SK-MEL-5 (cell line): Measurements from ENCODE around the gene FAM50A. TPM values are rescaled to one million over a fixed set of nuclear protein-coding genes. Genes with fewer than 3 reads are reported as not detected.

Experiments used
- DNase-seq: peaks from one replicate; pipeline ENCODE4 v3.0.0-alpha.2; 2016; ENCODE audit warnings: low read depth, low spot score
- in situ Hi-C: cut with HindIII; loops from 2 replicates; pipeline ENCODE4 v1.10.0; 2016; ENCODE audit warnings: low sequenced_read_pairs, high pct_unique_total_duplicates, low pct_unique_long_range_greater_than_20kb
- total RNA-seq: library from RNA; depleted of rRNA; stranded (reverse); fragments of >200 nt; shearing (Covaris generic); gene quantifications from 2 replicates; pipeline ENCODE4 v1.2.3, GENCODE V29; 2014

FAM50A gene
- total RNA-seq, 1 experiment from 2014 or later, result 83.0 TPM

DNA sequence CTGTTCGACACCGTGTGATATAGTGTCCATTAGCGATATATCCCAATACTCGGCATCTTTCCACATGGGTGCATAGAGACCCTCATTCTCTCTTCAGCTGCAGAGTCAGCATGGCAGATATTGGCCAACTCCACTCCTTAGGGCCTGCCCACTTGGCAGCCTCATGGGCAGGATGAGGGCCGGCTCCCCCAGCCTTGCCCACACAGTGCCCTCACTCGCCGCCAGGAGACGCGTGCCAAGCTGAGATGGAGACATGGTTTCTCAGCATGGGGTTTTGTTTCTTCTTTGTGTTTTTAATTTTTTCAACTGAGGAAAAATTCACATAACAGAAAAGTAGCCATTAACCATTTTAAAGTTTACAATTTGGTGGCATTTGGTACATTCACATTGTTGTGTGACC is 8.9 kb downstream of the FAM50A start:
- DNase-seq, result no peak

DNA sequence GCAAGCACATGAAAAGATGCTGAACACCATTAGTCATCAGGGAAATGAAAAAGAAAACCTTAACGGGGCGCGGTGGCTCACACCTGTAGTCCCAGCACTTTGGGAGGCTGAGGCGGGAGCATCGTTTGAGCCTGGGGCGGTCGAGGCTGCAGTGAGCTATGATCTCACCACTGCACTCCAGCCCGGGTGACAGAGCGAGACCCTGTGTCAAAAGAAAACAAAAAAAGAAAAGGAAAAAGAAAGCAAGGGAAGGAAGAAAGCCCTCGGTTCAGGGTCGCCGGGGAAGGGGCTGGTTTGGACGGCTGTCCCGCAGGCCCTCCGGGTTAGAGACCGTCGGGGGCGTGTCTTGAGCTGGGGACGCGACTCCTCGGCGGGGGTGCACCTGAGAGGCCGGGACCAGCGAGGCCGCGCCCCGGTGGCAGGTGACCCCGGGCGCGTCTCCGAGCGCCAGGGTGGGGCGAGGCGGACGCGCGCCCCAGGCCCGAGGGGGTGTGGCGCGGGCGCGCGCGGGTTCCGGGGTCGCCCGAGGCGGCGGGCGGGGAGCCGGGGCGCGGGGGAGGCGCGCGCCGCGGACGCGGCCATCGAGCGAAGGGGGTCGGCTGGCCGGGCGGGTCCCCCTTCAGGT is 13.7 kb downstream of the FAM50A start:
- in situ Hi-C loops, result no loop called here

More for the DNA sequence above, 8.9 kb downstream of the FAM50A start:
- in situ Hi-C loops, result no loop called here

DNA sequence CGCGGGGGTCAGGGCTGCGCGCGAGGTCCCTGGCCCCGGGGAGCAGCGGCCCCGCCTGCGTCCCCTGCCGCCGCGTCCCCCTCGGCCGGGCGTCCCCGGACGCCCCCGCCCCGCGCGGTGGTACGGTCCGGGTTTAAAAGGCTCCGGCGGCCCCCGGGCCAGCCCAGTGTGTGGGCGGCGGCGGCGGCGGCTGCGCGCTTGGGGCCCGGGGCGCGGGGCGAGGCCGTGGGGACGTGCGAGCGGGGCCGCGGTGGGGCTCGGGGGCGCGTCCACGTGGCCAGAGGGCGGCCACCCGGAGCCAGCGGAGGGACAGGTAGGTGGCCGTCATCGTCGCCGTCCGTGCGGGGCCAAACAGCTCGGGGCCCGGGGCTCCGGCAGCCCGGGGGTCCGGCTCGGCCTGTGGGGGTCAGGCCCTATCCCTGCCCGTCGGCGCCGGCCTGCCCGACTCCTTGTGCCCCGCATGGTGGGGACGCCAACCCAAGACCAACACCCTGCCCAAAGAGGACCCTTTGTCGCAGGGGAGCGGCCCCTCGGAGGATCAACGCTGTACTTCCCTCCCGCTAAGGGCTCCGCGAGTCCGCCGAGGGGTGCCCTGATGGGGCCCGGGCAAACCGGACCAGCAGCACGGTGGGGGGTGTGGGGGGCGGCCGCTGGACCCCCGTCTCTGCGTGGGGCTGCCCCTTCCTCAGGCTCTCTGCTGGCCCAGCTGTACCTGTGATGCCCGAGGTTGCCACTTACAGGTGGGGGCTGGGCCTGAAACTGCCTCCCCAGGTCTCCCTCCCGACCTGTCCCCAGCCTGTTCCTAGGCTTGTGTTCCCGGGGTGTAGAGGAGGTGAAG is 14.4 kb downstream of the FAM50A start, which contains the start of gene PLXNA3:
PLXNA3 (plus strand) TSS at position 166 of the 838 bp plus-strand sequence. CDS start 1,903 bp downstream, outside the sequence.
- no peak for DNase-seq
- in situ Hi-C loops, result no loop called here

More for the DNA sequence above, 13.7 kb downstream of the FAM50A start:
- no peak for DNase-seq

DNA sequence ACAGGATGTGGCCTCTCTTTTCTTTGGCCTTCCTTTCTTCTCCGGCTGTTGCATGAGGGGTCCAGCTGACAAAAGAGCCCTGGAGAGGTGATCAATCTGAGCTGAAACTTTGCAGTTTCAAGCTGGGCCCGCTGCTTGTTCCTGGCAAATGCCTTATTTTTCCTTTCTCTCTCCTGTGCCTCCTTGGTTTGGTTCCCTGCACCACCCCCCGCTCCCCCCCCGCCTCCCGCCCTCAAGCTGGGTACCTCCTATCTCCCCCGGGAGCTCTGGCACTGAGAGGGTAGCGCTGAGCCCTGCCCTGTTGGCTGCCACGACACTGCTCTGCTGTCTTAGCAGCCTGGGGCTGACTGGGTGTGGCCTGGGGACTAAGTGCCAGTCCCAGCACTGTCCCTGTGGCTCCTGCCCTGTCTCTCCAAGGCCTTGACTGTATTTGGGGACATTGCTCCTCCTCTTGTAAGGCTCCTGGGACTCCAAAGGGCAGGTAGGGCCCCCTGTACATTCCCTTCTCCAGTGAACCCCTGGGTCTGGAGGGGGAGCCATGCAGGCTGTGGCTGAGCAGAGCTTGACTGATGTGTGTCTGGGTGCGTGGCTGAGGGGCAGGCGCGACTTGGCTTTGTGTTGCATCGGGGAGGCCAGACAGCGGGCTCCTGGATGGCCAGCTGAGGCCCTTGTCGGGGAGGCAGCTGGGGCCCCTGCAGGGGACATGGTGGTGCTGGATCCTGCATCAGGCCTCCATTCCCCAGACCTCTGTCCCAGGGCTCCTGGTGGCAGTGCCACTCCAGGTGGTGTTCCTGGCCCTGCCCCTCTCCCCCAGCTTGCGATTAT is 15.2 kb downstream of the FAM50A start:
- in situ Hi-C loops, result no loop called here
- DNase-seq, result no peak

DNA sequence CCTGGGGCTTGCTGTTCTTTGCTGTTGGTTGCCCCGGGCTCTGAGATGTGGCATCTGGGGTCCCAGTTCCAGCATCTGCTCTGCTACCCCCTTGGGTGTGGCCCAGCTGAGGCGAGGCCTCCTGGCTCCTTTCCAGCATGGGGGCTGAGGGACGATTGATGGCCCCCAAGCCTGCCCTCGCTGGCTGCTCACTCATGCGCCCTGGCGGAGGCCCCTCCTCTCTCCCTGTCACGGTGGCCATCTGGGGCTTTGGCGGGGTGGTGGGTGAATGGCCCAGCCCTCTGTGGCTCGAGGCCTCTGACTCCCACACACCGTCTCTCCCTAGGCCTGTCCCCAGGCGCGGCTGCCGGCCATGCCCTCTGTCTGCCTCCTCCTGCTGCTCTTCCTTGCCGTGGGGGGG is 15.9 kb downstream of the FAM50A start:
- DNase-seq, result no peak
- in situ Hi-C loops, result no loop called here

DNA sequence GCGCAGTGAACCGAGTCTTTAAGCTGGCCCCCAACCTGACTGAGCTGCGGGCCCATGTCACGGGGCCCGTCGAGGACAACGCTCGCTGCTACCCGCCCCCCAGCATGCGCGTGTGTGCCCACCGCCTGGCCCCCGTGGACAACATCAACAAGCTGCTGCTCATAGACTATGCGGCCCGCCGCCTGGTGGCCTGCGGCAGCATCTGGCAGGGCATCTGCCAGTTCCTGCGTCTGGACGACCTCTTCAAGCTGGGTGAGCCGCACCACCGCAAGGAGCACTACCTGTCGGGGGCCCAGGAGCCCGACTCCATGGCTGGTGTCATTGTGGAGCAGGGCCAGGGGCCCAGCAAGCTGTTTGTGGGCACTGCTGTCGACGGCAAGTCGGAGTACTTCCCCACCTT is 16.4 kb downstream of the FAM50A start:
- DNase-seq, result no peak
- in situ Hi-C loops, result no loop called here

DNA sequence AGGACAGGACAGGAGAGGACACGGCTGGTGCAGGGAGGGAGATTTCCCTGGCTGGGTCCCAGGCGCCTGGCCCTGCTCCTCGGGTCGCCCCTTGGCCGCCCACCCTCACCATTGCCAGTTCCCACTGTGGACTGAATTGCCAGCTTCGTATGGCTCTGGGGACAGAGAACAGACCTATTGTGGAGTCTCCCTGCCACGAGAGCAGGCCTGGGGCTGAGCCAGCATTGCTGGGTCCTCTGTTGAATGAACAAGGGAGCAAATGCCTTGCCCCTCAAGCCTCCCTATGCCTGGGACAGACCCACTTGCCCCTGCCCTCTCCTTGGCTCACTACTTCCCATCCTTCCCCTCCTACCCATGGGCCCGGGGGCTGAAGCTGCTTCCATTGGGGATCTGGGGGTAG is 18.5 kb downstream of the FAM50A start:
- no peak for DNase-seq
- in situ Hi-C loops, result no loop called here

DNA sequence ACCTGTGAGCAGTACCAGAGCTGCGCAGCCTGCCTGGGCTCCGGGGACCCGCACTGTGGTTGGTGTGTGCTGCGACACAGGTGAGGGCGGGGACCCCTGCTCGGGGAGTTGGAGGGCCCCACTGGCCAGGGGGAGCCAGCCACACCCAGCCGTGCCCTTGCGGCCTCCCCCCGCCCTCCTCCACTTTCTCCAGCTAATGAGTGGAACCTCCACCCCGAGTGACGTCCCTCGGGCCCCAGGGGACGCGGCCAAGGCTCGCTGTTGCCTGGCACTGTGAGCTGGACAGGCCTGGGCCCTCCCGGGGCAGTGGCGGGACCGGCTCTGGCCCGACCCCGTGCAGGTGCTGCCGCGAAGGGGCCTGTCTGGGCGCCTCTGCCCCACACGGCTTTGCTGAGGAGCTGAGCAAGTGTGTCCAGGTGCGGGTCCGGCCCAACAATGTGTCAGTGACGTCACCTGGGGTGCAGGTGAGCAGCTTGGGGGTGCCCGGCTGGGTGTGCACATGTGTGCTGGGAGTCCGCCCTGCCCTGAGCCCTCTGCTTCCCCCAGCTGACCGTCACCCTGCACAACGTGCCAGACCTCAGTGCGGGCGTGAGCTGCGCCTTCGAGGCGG is 19.8 kb downstream of the FAM50A start:
- DNase-seq, result no peak
- in situ Hi-C loops, result no loop called here

DNA sequence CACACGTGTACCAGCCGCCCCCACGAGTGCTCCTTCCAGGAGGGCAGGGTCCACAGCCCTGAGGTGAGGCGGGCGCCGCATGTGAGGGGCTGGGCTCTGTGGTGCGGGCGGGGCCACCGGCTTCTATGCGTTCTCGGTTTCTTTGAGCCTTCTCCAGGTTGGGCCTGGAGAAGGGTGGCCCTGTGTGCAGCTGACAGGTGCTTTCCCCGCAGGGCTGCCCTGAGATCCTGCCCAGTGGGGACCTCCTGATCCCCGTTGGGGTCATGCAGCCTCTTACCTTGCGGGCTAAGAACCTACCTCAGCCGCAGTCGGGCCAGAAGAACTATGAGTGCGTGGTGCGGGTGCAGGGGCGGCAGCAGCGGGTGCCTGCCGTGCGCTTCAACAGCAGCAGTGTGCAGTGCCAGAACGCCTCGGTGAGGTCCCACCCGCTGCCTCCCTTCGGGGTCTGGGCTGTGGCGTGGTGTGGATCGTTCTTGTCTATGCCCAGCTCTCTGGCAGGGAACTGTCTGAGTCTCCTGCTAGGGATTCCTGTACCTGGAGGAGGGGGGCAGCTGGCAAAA is 20.9 kb downstream of the FAM50A start:
- in situ Hi-C loops, result no loop called here
- DNase-seq, result no peak

DNA sequence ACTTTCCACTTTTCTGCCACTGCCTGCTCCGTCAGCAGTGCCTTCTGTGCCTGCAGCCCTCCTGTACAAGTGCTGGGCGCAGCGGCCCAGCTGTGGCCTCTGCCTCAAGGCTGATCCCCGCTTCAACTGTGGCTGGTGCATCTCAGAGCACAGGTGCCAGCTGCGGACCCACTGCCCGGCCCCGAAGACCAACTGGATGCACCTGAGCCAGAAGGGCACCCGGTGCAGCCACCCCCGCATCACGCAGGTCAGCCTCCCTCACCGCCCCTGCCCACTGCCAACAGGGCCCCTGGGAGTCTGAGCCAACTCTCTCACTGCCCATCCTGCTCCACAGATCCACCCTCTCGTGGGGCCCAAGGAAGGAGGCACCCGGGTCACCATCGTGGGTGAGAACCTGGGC is 21.7 kb downstream of the FAM50A start:
- in situ Hi-C loops, result no loop called here
- no peak for DNase-seq

DNA sequence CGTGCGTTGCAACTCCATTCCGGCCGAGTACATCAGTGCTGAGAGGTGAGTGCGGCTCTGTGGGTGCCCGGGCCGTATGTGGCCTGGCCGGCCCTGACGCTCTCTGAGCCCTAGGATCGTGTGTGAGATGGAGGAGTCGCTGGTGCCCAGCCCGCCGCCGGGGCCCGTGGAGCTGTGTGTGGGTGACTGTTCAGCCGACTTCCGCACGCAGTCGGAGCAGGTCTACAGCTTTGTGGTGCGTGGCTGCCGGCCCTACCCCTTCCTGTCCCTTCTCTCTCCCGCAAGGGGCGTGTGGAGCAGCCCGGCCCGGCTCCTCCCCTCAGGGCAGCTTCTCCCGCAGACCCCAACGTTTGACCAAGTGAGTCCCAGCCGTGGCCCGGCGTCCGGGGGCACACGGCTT is 22.1 kb downstream of the FAM50A start:
- no peak for DNase-seq
- in situ Hi-C loops, result no loop called here

DNA sequence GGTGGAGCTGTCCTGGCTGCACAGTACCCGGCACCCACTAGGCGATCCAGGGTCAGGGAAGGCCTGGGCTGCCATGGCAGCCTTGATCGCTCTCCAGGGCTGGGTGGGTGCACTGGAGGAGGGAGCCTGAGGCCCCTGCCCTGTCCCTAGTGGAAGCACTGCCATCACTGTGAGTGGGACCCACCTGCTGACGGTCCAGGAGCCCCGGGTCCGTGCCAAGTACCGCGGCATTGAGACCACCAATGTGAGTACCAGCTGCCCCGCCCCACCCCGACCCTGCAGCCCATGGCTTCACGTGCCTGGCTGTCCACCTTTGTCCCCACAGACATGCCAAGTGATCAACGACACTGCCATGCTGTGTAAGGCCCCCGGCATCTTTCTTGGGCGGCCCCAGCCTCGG is 23.0 kb downstream of the FAM50A start:
- in situ Hi-C loops, result no loop called here

DNA sequence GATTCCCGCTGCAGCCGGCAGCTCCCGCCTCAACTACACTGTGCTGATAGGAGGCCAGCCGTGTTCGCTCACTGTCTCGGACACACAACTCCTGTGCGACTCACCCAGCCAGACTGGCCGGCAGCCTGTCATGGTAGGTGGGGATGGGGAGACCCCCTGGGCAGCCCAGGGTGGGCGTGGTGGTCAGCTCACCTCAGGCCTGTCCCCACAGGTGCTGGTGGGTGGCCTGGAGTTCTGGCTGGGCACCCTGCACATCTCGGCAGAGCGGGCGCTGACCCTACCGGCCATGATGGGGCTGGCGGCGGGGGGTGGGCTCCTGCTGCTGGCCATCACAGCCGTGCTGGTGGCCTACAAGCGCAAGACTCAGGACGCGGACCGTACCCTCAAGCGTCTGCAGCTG is 23.6 kb downstream of the FAM50A start:
- in situ Hi-C loops, result no loop called here
- no peak for DNase-seq

More for the DNA sequence above, 23.0 kb downstream of the FAM50A start:
- DNase-seq, result no peak

DNA sequence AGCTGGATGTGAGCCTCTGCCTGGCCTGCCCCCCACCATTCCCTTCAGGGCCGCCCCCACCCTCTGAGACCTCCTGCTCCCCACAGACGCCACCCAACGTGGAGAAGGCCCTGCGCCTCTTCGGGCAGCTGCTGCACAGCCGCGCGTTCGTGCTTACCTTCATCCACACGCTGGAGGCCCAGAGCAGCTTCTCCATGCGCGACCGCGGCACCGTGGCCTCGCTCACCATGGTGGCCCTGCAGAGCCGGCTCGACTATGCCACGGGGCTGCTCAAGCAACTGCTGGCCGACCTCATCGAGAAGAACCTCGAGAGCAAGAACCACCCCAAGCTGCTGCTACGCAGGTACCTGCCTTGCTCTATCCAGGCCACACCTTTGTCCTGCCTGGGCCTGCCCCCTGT is 24.3 kb downstream of the FAM50A start:
- in situ Hi-C loops, result no loop called here
- DNase-seq, result no peak

DNA sequence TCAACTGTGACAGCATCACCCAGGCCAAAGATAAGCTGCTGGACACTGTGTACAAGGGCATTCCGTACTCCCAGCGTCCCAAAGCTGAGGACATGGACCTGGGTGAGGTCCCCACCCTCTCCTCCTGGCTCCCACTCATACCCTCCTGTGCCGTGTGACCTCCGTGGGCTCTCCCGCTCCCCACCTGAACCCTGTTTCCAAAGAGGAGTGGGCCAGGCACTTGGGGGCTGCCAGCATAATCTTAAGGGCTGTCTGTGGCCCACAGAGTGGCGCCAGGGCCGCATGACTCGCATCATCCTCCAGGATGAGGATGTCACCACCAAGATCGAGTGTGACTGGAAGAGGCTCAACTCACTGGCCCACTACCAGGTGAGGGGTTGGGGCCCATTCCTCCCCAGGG is 25.2 kb downstream of the FAM50A start:
- DNase-seq, result no peak
- in situ Hi-C loops, result no loop called here

DNA sequence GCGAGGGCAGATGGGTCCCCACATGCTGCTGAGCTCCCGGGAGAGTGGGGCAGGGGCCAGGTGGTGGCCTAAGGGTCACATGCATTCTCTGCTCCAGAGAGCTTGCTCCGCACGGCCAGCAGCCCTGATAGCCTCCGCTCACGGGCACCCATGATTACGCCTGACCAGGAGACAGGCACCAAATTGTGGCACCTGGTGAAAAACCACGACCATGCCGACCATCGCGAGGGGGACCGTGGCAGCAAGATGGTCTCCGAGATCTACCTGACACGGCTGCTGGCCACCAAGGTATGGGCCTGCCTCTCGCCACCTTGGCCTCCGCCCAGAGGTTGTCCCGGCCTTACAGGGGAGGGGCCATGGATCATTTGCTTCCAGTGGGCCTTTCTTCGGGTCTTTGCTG is 25.9 kb downstream of the FAM50A start:
- in situ Hi-C loops, result no loop called here

DNA sequence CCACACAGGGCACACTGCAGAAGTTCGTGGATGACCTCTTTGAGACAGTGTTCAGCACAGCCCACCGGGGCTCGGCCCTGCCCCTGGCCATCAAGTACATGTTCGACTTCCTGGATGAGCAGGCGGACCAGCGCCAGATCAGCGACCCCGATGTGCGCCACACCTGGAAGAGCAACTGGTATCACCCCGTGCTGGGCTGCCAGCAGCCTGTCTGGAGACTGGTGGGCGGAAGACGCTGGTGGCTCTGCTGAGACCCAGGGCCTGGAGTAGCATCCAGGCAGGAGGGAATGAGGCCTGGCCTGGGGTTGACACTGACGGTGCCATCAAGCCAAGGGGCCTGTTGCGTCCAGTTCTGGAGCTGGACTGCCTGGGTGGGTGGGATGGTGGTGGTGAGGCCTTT is 26.5 kb downstream of the FAM50A start:
- no peak for DNase-seq
- in situ Hi-C loops, result no loop called here

More for the DNA sequence above, 25.9 kb downstream of the FAM50A start:
- no peak for DNase-seq
